Astrocyte of the spinal cord (primary cell): Measurements from ENCODE around the gene WDR27.

Source experiments
- DNase-seq: peaks from one replicate; pipeline ENCODE4 v3.0.0; 2011; ENCODE audit warnings: low read depth, low spot score
- H3K4me3 ChIP-seq: 2 replicates; pipeline ENCODE4 v1.5.1; 2011; ENCODE audit warnings: low read depth, mild to moderate bottlenecking, low read length, moderate library complexity
- CTCF ChIP-seq: IDR thresholded peaks from 2 replicates; pipeline ENCODE4 v1.5.1; 2012; ENCODE audit warnings: low read depth, mild to moderate bottlenecking, low read length, inconsistent platforms
- in situ Hi-C: cut with HindIII; loops from 2 replicates; pipeline ENCODE4 v1.10.0; 2017; ENCODE audit warnings: low sequenced_read_pairs

Gene WDR27

GRCh38 chr6:169623343-169623742 is 78.5 kb downstream of the WDR27 start:
- no peak overlapping the region for H3K4me3 ChIP-seq
- no peak for TF ChIP-seq CTCF
- DNase-seq: no peak
- in situ Hi-C loops: no loop called here

- no peak for TF ChIP-seq CTCF
- H3K4me3 ChIP-seq: no peak overlapping the region
- in situ Hi-C loops: no loop called here
- no peak for DNase-seq
Observed at GRCh38 chr6:169622618-169623017, 79.2 kb downstream of the WDR27 start.

- in situ Hi-C loops: no loop called here
- no peak for TF ChIP-seq CTCF
Observed at GRCh38 chr6:169621311-169621710, 80.5 kb downstream of the WDR27 start.

GRCh38 chr6:169620171-169621130 is 81.4 kb downstream of the WDR27 start:
- no peak for TF ChIP-seq CTCF
- in situ Hi-C loops: no loop called here
- no peak overlapping the region for H3K4me3 ChIP-seq
- DNase-seq: peak; percentile 53

More at GRCh38 chr6:169621311-169621710, 80.5 kb downstream of the WDR27 start:
- no peak for DNase-seq
- no peak overlapping the region for H3K4me3 ChIP-seq

- no peak for DNase-seq
- no peak for TF ChIP-seq CTCF
- in situ Hi-C loops: no loop called here
- H3K4me3 ChIP-seq: no peak overlapping the region
Observed at GRCh38 chr6:169619650-169620049, 82.2 kb downstream of the WDR27 start.

GRCh38 chr6:169618526-169619490 is 83.0 kb downstream of the WDR27 start:
- DNase-seq: peak; percentile 96
- H3K4me3 ChIP-seq: no peak overlapping the region
- in situ Hi-C loops: no loop called here
- TF ChIP-seq CTCF: no peak
